Kidney (tissue), 14 donors: ENCODE measurements around the gene CCDC188. TPM values are rescaled to one million over a fixed set of nuclear protein-coding genes. Genes with fewer than 3 reads are reported as not detected.

ENCODE experiments used
- DNase-seq, 5 donors: peaks; one replicate each; pipeline ENCODE4 v3.0.0-alpha.2; 2013 to 2020
- FAIRE-seq: peaks from 2 replicates; lab custom pipeline; 2012; peaks lifted over from hg19 to GRCh38; lab: Jason Lieb, UNC
- H3K27ac ChIP-seq, 2 donors: one replicate each; pipeline ENCODE4 v1.7.0; 2013; ENCODE audit warnings: low read depth in 2 of 2, low read length in 2 of 2, inconsistent platforms in 1 of 2
- H3K27me3 ChIP-seq: one replicate; pipeline ENCODE4 v1.7.1; 2013; ENCODE audit warnings: low read length, inconsistent platforms; ENCODE audit not compliant: control insufficient read depth, insufficient read depth
- H3K36me3 ChIP-seq, 3 donors: one replicate each; pipeline versions ENCODE4 v1.7.0 to v1.7.1; 2013; ENCODE audit warnings: low read length in 3 of 3, control low read depth in 1 of 3, inconsistent platforms in 1 of 3; ENCODE audit not compliant: insufficient read depth in 3 of 3, control insufficient read depth in 2 of 3
- H3K4me1 ChIP-seq, 3 donors: one replicate each; pipeline versions ENCODE4 v1.7.0 to v1.7.1; 2013; ENCODE audit warnings: low read length in 3 of 3, inconsistent platforms in 1 of 3, low read depth in 1 of 3; ENCODE audit not compliant: control insufficient read depth in 2 of 3, insufficient read depth in 2 of 3
- H3K4me3 ChIP-seq, 3 donors: one replicate each; pipeline versions ENCODE4 v1.7.0 to v1.8.1; 2013; ENCODE audit warnings: low read length in 3 of 3, control low read depth in 1 of 3, inconsistent platforms in 1 of 3
- H3K9ac ChIP-seq, 3 donors: one replicate each; pipeline versions ENCODE4 v1.7.0 to v1.7.1; 2013; ENCODE audit warnings: low read length in 3 of 3, control low read depth in 1 of 3, inconsistent platforms in 1 of 3
- H3K9me3 ChIP-seq, 3 donors: one replicate each; pipeline versions ENCODE4 v1.7.0 to v1.7.1; 2013; ENCODE audit warnings: low read length in 3 of 3, control low read depth in 1 of 3, inconsistent platforms in 1 of 3; ENCODE audit not compliant: control insufficient read depth in 2 of 3, insufficient read depth in 1 of 3
- CTCF ChIP-seq: IDR thresholded peaks from 3 replicates; pipeline ENCODE4 v1.5.1; 2012; ENCODE audit warnings: mild to moderate bottlenecking, moderate library complexity, borderline replicate concordance; ENCODE audit not compliant: insufficient read depth; ENCODE audit errors: extremely low read depth
- intact Hi-C: fragments of 100-400 bp; cut with DNase I; formaldehyde crosslinking; loops from one replicate; pipeline ENCODE4 v1.11.1; 2022
- polyA plus RNA-seq: library from polyadenylated mRNA; stranded (reverse); fragments of 350-450 nt; fragmentation: Illumina TruSeq; extraction: RNeasy Lipid Tissue Mini Kit (QIAGEN cat#74804); gene quantifications from one replicate; pipeline ENCODE4 v1.2.3, GENCODE V29; 2014; ENCODE audit warnings: low read depth, low replicate concordance; ENCODE audit not compliant: insufficient read depth
- total RNA-seq: library from RNA; stranded (reverse); fragmentation: NEBNext Ultra II Directional; extraction: Animal tissue kit (Norgen Biotek cat#: 25700); gene quantifications from one replicate; pipeline ENCODE4 v1.2.1, GENCODE V29; 2021
- donor health status: control.
- donor health status: control.
- donor health status: control.
- donor health status: control.
- donor health status: control.
- donor health status: DM: yes; HTN: yes; CAD: no.
- donor health status: Normal renal cell carcinoma (clear cell type).

Gene CCDC188
- total and polyA plus RNA-seq, 2 donors from 2014 or later: 0.54 to 2.8 TPM

- FAIRE-seq (no peak), DNase-seq (peak in 3 of 5 donors; percentile 54 to 88 (median 82))
- no peak overlapping the region for H3K4me3 ChIP-seq
- intact Hi-C loops: no loop called here
- peaks cover 0 to 5% (median 2%) of the 10 kb centered on the region in 3 donors for H3K4me1 ChIP-seq
- no peak overlapping the region for H3K27ac ChIP-seq
- H3K9me3 ChIP-seq: no peaks in the 10 kb centered on the region
- no peaks in the 10 kb centered on the region for H3K36me3 ChIP-seq
- no peak overlapping the region for H3K9ac ChIP-seq
- peaks cover 4% of the 10 kb centered on the region for H3K27me3 ChIP-seq
- no peak for TF ChIP-seq CTCF
These were observed 47.9 kb upstream of the CCDC188 start for GRCh38 chr22:20198557-20199319.

- no peak for FAIRE-seq
- no peak for DNase-seq
- no peak overlapping the region for H3K4me3 ChIP-seq
- no peaks in the 10 kb centered on the region for H3K9me3 ChIP-seq
- H3K9ac ChIP-seq: no peak overlapping the region
- H3K27me3 ChIP-seq: peaks cover 4% of the 10 kb centered on the region
- no peaks in the 10 kb centered on the region for H3K4me1 ChIP-seq
- no peak for TF ChIP-seq CTCF
- intact Hi-C loops: no loop called here
- H3K36me3 ChIP-seq: no peaks in the 10 kb centered on the region
- no peak overlapping the region for H3K27ac ChIP-seq
These were observed 46.7 kb upstream of the CCDC188 start for GRCh38 chr22:20197407-20198030.

- no peak overlapping the region for H3K4me3 ChIP-seq
- TF ChIP-seq CTCF: no peak
- intact Hi-C loops: no loop called here
- no peaks in the 10 kb centered on the region for H3K9me3 ChIP-seq
- no peak overlapping the region for H3K9ac ChIP-seq
- FAIRE-seq (no peak), DNase-seq (peak in 3 of 5 donors; percentile 33 to 75 (median 41))
- peaks cover 4% of the 10 kb centered on the region for H3K27me3 ChIP-seq
- no peak overlapping the region for H3K27ac ChIP-seq
- H3K36me3 ChIP-seq: no peaks in the 10 kb centered on the region
- no peaks in the 10 kb centered on the region for H3K4me1 ChIP-seq
These were observed 45.4 kb upstream of the CCDC188 start for GRCh38 chr22:20196094-20196842.
